Aorta (tissue), 5 donors: ENCODE data around the gene RIPOR3. TPM values are rescaled to one million over a fixed set of nuclear protein-coding genes. Genes with fewer than 3 reads are reported as not detected.
"Not testable (repeated sequence)": the region's sequence is repeated elsewhere in the genome, so short reads cannot be mapped to it uniquely, and the experiment has no call there.

Experiments
- ATAC-seq: fragments of 200-7000 bp; cut with Tn5 transposase; one replicate; pipeline ENCODE4 v1.9.1; 2022; ENCODE audit warnings: moderate library complexity; ENCODE audit not compliant: low FRiP score
- DNase-seq, 2 donors: peaks; one replicate each; pipeline ENCODE4 v3.0.0-alpha.2; 2020
- H3K27ac ChIP-seq, 2 donors: one replicate each; pipeline ENCODE4 v1.5.1; 2013; ENCODE audit warnings: low read length in 2 of 2, mild to moderate bottlenecking in 2 of 2, moderate library complexity in 2 of 2, control low read depth in 1 of 2, inconsistent platforms in 1 of 2, low read depth in 1 of 2
- H3K27me3 ChIP-seq, 2 donors: one replicate each; pipeline ENCODE4 v1.6.1; 2013; ENCODE audit warnings: control low read depth in 1 of 2, low read length in 1 of 2, mild to moderate bottlenecking in 1 of 2, moderate library complexity in 1 of 2; ENCODE audit not compliant: insufficient read depth in 2 of 2, control insufficient read depth in 1 of 2
- H3K36me3 ChIP-seq, 2 donors: one replicate each; pipeline ENCODE4 v1.6.1; 2013; ENCODE audit warnings: control low read depth in 1 of 2, low read length in 1 of 2, mild to moderate bottlenecking in 1 of 2; ENCODE audit not compliant: insufficient read depth in 2 of 2, control insufficient read depth in 1 of 2
- H3K4me1 ChIP-seq, 2 donors: one replicate each; pipeline ENCODE4 v1.6.1; 2013; ENCODE audit warnings: low read length in 2 of 2, control low read depth in 1 of 2, mild to moderate bottlenecking in 1 of 2, moderate library complexity in 1 of 2; ENCODE audit not compliant: insufficient read depth in 2 of 2, control insufficient read depth in 1 of 2
- H3K4me3 ChIP-seq, 2 donors: one replicate each; pipeline ENCODE4 v1.5.1; 2013; ENCODE audit warnings: low read length in 2 of 2, control low read depth in 1 of 2, mild to moderate bottlenecking in 1 of 2
- H3K9me3 ChIP-seq: one replicate; pipeline ENCODE4 v1.6.1; 2013; ENCODE audit warnings: mild to moderate bottlenecking, low read length; ENCODE audit not compliant: control insufficient read depth
- WGBS, 2 donors: extraction: QIAGEN DNeasy Blood & Tissue Kit; methylation state at CpG; one replicate each; pipeline ENCODE4 v1.1.7; 2013; 5-methylcytosine and 5-hydroxymethylcytosine counted together
- intact Hi-C, 2 donors: fragments of 100-400 bp; cut with DNase I; formaldehyde crosslinking; loops; one replicate each; pipeline versions ENCODE4 v1.14.2 to v1.15.0; 2022
- polyA plus RNA-seq, 2 donors: library from polyadenylated mRNA; stranded (reverse); fragments of 200-250 nt; gene quantifications; one replicate each; pipeline ENCODE4 v1.2.3, GENCODE V29; 2013
- total RNA-seq, 2 donors: library from RNA; stranded (reverse); fragmentation: NEBNext Ultra II Directional; extraction: Animal tissue kit (Norgen Biotek cat#: 25700); gene quantifications; one replicate each; pipeline ENCODE4 v1.2.1, GENCODE V29; 2021
- donor health status: healthy with polysubstance abuse.
- donor health status: Bipolar disorder and iron deficiency.
- donor health status: DM: no; HTN: no; CAD: no.
- donor health status: DM: no; HTN: no; CAD: no.
- donor health status: DM: yes; HTN: yes; CAD: no.

The RIPOR3 gene
- total and polyA plus RNA-seq, 4 donors, result 0.23 to 8.0 (median 2.3) TPM

- WGBS, 2 donors, result 83 to 85% methylated on average over 14 of the region's 14 CpGs
- ATAC-seq, result no peak
- peaks cover 4 to 6% of the 10 kb centered on the region in 2 donors for H3K36me3 ChIP-seq
- H3K27me3 ChIP-seq, result no peaks in the 10 kb centered on the region
- no peak overlapping the region for H3K27ac ChIP-seq
- no peaks in the 10 kb centered on the region for H3K9me3 ChIP-seq
- DNase-seq, result no peak
- intact Hi-C loops, result no loop called here
- H3K4me1 ChIP-seq, result peaks cover 0 to 3% of the 10 kb centered on the region in 2 donors
- H3K4me3 ChIP-seq, result no peak overlapping the region
Measured at GRCh38 chr20:50569864-50570836, 121.2 kb downstream of the RIPOR3 start.

- intact Hi-C loops, result not testable (repeated sequence)
Measured at GRCh38 chr20:50569487-50569863, 121.9 kb downstream of the RIPOR3 start.

GRCh38 chr20:50568549-50568942 lies 122.8 kb downstream of the RIPOR3 start:
- 84 to 85% methylated on average over 11 of the region's 11 CpGs for WGBS, 2 donors
- Histone ChIP-seq H3K36me3 (peaks cover 4% of the 10 kb centered on the region in 2 donors), H3K4me3 (no peak overlapping the region), H3K27me3 (no peaks in the 10 kb centered on the region), H3K9me3 (no peaks in the 10 kb centered on the region), H3K4me1 (peaks cover 0 to 3% of the 10 kb centered on the region in 2 donors), H3K27ac (no peak overlapping the region)
- intact Hi-C loops, result no loop called here
- DNase-seq (no peak), ATAC-seq (no peak)

More at GRCh38 chr20:50569487-50569863, 121.9 kb downstream of the RIPOR3 start:
- WGBS, 2 donors, result 95% methylated on average over 7 of the region's 7 CpGs
- not testable (repeated sequence) for H3K4me1 ChIP-seq, H3K4me3 ChIP-seq, H3K9me3 ChIP-seq, DNase-seq, H3K27me3 ChIP-seq, H3K36me3 ChIP-seq, ATAC-seq, H3K27ac ChIP-seq

GRCh38 chr20:50567860-50568548 lies 123.3 kb downstream of the RIPOR3 start:
- Histone ChIP-seq H3K27ac (no peak overlapping the region), H3K4me1 (peaks cover 0 to 3% of the 10 kb centered on the region in 2 donors), H3K27me3 (no peaks in the 10 kb centered on the region), H3K9me3 (no peaks in the 10 kb centered on the region), H3K4me3 (no peak overlapping the region), H3K36me3 (peaks cover 4% of the 10 kb centered on the region in 2 donors)
- 94% methylated on average over 18 of the region's 18 CpGs for WGBS, 2 donors
- DNase-seq (no peak), ATAC-seq (no peak)
- intact Hi-C loops, result no loop called here

GRCh38 chr20:50565871-50566270 lies 125.5 kb downstream of the RIPOR3 start:
- Histone ChIP-seq H3K36me3 (peaks cover 4% of the 10 kb centered on the region in 2 donors), H3K27ac (no peak overlapping the region)

GRCh38 chr20:50565383-50565782 lies 126.0 kb downstream of the RIPOR3 start:
- no peak overlapping the region for H3K27ac ChIP-seq
- H3K4me3 ChIP-seq, result no peak overlapping the region
- WGBS, 2 donors, result 15 to 32% methylated on average over 2 of the region's 2 CpGs
- H3K9me3 ChIP-seq, result no peaks in the 10 kb centered on the region
- H3K27me3 ChIP-seq, result no peaks in the 10 kb centered on the region
- DNase-seq (no peak), ATAC-seq (no peak)
- H3K4me1 ChIP-seq, result peaks cover 0 to 4% of the 10 kb centered on the region in 2 donors
- peaks cover 4% of the 10 kb centered on the region in 2 donors for H3K36me3 ChIP-seq
- intact Hi-C loops, result no loop called here

More at GRCh38 chr20:50565871-50566270, 125.5 kb downstream of the RIPOR3 start:
- H3K27me3 ChIP-seq, result no peaks in the 10 kb centered on the region
- ATAC-seq (no peak), DNase-seq (no peak)
- WGBS, 2 donors, result 97 to 99% methylated on average over 4 of the region's 4 CpGs
- H3K9me3 ChIP-seq, result no peaks in the 10 kb centered on the region
- H3K4me1 ChIP-seq, result peaks cover 0 to 2% of the 10 kb centered on the region in 2 donors
- intact Hi-C loops, result no loop called here
- H3K4me3 ChIP-seq, result no peak overlapping the region

GRCh38 chr20:50563133-50563944 lies 128.0 kb downstream of the RIPOR3 start:
- Histone ChIP-seq H3K4me1 (peaks cover 0 to 7% of the 10 kb centered on the region in 2 donors), H3K4me3 (no peak overlapping the region), H3K27me3 (no peaks in the 10 kb centered on the region), H3K27ac (peak overlapping the region in 1 of 2 donors; percentile 55), H3K36me3 (peaks cover 0 to 2% of the 10 kb centered on the region in 2 donors), H3K9me3 (no peaks in the 10 kb centered on the region)
- 88 to 94% methylated on average over 3 of the region's 3 CpGs for WGBS, 2 donors
- no peak for ATAC-seq
- intact Hi-C loops, result loop anchor here in 1 of 2 donors (5.0 kb wide), 1 partner anchor 51 kb away; the partner anchor contains the start of gene PTPN1
- no peak for DNase-seq

- no peaks in the 10 kb centered on the region for H3K27me3 ChIP-seq
- ATAC-seq, result peak; percentile 30
- intact Hi-C loops, result loop anchor here in 1 of 2 donors (5.0 kb wide), 1 partner anchor 50 kb away; the partner anchor contains the start of gene PTPN1
- peaks cover 0 to 7% of the 10 kb centered on the region in 2 donors for H3K4me1 ChIP-seq
- H3K27ac ChIP-seq, result peak overlapping the region in 1 of 2 donors; percentile 89
- H3K4me3 ChIP-seq, result no peak overlapping the region
- no peaks in the 10 kb centered on the region for H3K36me3 ChIP-seq
- 82% methylated on average over 7 of the region's 7 CpGs for WGBS, 2 donors
- H3K9me3 ChIP-seq, result no peaks in the 10 kb centered on the region
- no peak for DNase-seq
Measured at GRCh38 chr20:50562262-50562701, 129.1 kb downstream of the RIPOR3 start.
